HG03175 (cell line): ENCODE measurements around the gene ZNF394.

Source experiments
- ATAC-seq: cut with Tn5 transposase; IDR thresholded peaks from one replicate; pipeline ENCODE4 v1.9.1; 2021; ENCODE audit warnings: mild to moderate bottlenecking, moderate library complexity; ENCODE audit not compliant: unreplicated experiment

ZNF394 gene

DNA sequence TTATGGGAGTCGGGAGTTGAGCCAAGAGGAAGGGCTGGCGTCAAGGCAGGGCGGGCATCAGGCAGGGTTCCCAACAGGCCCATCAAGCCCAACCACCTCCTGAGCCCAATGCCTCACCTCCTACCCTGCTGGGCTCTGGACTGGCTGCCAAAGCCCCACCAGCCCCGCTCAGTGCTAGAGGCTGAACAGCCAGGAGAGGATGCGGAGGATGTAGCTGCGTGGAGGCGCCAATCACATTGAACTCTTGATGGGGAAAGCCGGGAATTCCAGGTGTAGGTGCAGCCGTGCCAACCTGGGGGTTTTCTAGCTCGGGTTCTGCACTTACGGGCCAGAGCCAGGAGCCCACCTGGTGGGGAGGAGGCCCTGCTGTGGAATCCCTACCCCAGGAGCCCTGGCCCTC is 47.0 kb downstream of the ZNF394 start:
- ATAC-seq = no peak

DNA sequence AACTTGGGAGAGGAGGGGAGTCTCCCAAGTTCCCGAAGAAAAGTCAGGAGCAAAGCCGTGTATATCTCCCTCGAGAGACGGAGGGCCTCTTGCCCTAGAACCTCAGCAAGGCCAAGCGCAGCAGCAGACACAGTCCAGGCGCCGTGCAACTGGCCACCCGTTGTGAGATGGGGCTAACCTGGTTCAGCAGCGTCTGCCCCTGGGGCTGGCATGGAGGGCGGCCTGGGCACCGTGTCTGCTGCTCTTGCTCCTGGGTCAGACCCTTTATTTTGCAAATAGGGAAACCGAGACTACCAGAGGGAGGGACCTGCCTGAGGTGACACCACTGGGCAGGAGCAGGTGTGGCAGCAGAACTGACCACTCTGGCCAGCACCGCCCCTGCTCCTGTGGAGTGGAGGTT is 47.5 kb downstream of the ZNF394 start:
- ATAC-seq = no peak

DNA sequence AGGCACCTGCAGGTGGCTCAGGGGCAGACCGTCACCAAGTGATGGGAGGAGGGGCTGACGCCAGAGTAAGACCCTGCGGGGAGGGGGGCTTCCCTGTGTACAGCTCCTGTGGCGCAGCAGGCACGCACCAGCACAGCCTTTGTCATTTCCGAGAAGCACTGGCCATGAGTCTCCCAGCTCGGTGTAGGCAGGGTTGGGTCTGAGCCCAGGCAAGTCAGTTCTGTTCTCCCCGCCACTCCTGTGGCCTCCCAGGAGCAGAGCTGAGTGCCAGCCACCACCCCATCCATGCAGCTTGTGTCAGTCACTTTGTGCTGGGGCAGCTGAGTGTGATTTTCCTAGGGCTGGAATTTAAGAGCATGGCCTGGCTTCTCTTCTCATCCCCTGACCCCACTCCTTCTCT is 48.1 kb downstream of the ZNF394 start:
- ATAC-seq = no peak

DNA sequence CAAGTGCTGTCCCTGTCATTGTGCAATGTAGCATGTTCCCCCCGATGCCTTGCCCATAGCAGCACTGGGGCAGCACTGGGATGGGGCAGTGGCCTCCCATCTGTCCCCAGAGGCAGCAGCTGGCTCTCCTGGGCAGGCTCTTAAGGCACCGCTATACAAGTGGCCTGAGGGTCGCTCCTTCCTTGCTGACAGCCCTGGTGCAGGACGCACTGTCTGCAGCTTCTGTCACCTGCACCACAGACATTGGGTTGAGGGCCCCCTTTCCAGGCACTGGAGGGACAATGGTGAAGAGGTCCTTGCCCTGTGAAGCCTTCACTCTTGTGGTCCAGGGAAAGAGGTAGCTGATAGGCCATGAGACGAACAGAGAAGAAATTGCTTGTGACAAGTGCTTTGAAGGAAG is 50.8 kb downstream of the ZNF394 start:
- no peak for ATAC-seq

DNA sequence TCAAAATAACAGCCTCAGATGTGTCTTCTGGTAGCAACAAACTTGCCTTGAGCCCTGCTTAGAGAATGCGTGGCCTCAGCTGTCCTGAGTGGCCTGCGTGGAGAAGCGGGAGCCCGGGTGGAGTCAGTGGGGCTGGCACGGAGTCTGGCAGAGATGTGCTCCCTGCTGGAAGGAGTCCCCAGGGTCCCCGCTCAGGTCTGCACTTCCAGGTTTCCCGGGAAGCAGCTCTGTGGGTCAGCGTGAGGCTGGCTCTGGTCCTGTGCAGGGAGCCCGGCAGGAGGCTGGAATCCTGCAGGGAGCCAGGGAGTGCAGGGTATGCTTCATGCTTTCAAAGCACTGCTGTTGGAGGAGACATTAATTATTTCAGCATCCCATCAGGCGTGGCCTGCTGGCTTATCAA is 51.2 kb downstream of the ZNF394 start:
- no peak for ATAC-seq

DNA sequence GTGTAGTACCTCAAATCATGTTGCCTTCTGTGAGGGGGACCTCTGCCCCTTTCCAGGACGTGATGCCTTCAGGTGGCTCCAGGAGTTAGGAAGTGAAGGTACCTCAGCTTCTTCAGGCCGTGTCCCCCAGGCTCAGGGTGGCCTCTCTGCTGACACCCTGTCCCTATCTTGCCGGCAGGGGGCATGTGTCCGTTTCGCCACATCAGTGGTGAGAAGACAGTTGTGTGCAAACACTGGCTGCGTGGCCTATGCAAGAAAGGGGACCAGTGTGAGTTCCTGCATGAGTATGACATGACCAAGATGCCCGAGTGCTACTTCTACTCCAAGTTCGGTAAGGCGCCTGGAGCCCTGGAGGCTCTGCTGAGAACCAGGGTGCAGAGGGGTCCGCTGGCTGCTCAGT is 52.1 kb downstream of the ZNF394 start:
- no peak for ATAC-seq

DNA sequence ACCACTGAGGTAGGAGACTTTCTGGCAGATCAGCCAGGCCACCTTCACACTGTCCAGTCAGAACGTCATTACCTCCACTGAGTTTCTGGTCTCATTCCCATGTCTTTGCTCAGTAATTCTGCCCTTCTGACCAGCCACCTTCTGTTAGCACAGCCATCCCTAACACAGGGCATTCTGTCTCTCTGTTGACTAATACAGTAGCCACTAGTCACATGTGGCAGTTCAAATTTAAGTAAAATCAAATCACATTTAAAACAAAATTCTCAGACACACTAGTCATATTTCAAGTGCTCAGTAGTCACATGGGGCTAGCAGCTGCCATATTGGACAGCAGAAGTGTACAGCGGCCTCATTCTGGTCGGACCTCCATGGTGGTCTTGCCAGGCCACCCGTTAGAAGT is 54.0 kb downstream of the ZNF394 start:
- no peak for ATAC-seq
